Dedifferentiated amniotic fluid mesenchymal stem cell (primary cell): Measurements from ENCODE around the gene ACSL3.
A peak's percentile ranks its signal among the peaks of the same experiment; 100 is the strongest.
"Not testable (repeated sequence)": the region's sequence is repeated elsewhere in the genome, so short reads cannot be mapped to it uniquely, and the experiment has no call there.

ENCODE experiments used
- DNase-seq: peaks from one replicate; pipeline ENCODE4 v3.0.0-alpha.2; 2016; ENCODE audit errors: extremely low spot score

ACSL3 gene

GRCh38 chr2:222976521-222977061 lies 115.8 kb downstream of the ACSL3 start:
- no peak for DNase-seq

GRCh38 chr2:222977121-222977520 lies 116.3 kb downstream of the ACSL3 start:
- DNase-seq: no peak

- DNase-seq: no peak
These were observed 118.0 kb downstream of the ACSL3 start for GRCh38 chr2:222978850-222979249.

- DNase-seq: no peak
These were observed 118.6 kb downstream of the ACSL3 start for GRCh38 chr2:222979484-222979883.

- DNase-seq: peak; percentile 95
These were observed 121.4 kb downstream of the ACSL3 start for GRCh38 chr2:222982010-222982908.

GRCh38 chr2:222982909-222983265 lies 122.1 kb downstream of the ACSL3 start:
- DNase-seq: no peak

- DNase-seq: no peak
These were observed 124.1 kb downstream of the ACSL3 start for GRCh38 chr2:222984908-222985307.

GRCh38 chr2:222989431-222989830 lies 128.6 kb downstream of the ACSL3 start:
- DNase-seq: no peak

GRCh38 chr2:222990206-222990605 lies 129.4 kb downstream of the ACSL3 start:
- not testable (repeated sequence) for DNase-seq

GRCh38 chr2:222992137-222992536 lies 131.3 kb downstream of the ACSL3 start:
- DNase-seq: no peak
